HG03064 (cell line): ENCODE measurements around the gene DHRS3.

Experiments used
- ATAC-seq: cut with Tn5 transposase; IDR thresholded peaks from one replicate; pipeline ENCODE4 v1.9.1; 2021; ENCODE audit warnings: low read depth; ENCODE audit not compliant: unreplicated experiment

Gene DHRS3

GRCh38 chr1:12556368-12556930 is 61.6 kb downstream of the DHRS3 start:
- no peak for ATAC-seq

DNA sequence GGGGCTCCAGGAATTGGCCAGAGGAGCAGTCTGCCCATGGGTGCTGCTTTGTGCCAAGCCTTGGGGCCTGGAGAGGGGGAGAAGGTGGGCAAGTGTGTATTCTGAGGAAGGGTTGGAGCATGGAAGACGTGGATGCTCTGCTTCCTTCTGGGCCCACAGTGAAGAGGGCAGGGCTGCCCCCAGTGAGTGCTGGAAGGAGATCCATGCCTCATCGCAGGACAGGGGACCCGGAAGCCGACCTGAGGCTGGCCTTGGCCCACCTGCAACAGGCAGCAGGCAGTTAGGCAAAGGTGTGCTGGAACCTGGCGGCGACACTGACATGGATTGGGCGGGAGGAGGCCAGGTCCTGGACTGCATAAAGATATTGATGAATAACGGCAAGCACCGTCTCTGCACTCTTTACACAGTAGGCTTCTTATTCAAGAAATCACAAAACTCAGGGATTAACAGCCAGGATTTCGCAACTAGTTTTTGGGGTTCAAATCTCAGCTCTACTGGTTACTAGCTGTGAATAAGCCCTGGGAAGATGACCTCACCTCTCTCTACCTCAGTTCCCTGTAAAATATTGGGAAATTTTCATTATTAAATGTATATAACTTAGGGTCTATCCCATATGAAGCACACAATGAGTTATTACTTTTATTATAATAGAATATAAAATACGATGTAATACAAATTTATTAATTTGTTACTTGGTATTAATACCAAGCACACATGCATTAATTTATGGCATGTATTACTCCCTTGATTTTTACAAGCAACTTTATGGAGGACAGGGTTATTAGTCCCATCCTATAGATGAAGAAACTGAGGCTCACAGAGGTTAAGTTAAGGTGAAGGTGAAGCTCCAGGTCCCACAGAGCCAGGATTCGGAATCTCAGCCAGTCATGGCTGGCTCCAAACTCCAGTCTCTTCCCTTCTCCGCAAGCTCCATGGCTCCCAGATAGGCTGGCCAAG is 62.3 kb downstream of the DHRS3 start:
- no peak for ATAC-seq

DNA sequence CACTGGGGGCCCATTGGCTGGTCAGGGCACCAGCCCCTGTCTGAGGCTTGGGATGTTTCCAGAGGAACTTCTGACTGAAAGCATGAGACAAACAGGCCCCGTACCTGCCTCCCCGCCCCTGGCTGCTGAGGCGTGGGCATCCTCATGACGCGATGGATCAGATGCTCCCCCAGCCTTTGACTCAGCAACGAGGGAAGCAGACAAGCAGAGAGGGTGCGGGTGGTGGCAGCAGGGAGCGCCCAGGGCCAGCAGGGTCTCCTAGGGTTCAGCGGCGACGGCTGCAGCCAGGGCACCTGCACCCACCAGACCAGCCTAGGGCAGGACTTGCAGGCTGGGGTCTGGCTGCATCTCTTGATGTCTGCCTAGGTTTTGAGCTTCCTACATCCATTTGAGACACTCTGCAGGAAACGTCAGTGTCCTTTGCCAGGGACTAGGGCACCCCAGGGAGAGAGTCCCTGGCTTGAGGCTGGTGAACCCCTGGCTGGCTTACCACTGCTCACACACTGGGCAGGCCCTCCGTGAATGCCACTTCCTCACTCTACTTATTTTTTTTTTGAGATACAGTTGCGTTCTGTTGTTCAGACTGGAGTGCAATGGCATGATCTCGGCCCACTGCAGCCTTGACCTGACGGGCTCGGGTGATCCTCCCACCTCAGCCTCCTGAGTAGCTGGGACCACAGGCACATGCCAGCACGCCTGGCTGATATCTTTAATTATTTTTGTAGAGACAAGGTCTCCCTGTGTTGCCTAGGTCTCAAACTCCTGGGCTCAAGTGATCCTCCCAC is 63.3 kb downstream of the DHRS3 start:
- ATAC-seq = no peak

- no peak for ATAC-seq
Observed at GRCh38 chr1:12553963-12554362, 64.0 kb downstream of the DHRS3 start.

GRCh38 chr1:12552951-12553921 is 64.8 kb downstream of the DHRS3 start:
- no peak for ATAC-seq

- ATAC-seq = no peak
Observed at GRCh38 chr1:12552111-12552888, 65.7 kb downstream of the DHRS3 start.

- ATAC-seq = no peak
Observed at GRCh38 chr1:12551584-12551983, 66.4 kb downstream of the DHRS3 start.

DNA sequence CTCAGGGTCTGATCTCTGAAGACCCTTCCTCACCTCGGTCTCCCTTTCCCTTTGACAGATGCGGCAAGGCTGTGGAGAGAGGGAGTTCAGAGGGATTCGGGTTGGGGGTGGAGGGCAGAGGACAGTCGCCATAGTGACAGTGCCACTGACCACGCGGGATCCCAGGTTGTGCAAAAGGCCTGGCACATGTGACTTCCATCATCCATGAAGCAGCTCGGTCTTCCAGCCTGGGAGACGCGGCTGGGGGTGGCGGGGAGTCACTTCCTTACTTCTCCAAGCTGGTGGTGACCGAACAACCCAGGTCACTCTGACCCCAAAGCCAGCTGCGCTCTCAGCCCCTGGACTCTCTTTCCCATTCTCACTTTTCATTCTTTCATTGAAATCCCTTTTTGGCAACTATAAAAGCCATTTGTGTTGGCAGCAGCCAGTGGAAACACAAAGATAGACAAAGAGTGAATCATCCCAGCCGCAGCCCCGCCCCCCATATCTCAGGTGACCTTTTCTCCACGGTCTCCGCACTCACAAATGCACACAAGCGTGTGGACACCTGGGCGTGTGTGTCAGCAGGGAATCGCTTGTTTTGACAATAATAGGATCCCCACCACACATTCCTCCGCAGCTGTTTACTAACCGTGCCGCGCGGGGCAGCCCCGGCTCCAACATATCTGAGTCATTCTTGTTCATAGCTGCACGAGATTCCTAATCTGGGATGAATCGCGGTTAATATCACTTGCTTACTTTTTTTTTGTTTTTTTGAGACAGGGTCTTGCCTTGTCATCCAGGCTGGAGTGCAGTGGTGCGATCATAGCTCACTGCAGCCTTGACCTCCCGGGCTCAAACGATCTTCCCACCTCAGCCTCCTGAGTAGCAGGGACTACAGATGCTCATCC is 68.3 kb downstream of the DHRS3 start:
- no peak for ATAC-seq

GRCh38 chr1:12548973-12549459 is 69.0 kb downstream of the DHRS3 start:
- no peak for ATAC-seq

DNA sequence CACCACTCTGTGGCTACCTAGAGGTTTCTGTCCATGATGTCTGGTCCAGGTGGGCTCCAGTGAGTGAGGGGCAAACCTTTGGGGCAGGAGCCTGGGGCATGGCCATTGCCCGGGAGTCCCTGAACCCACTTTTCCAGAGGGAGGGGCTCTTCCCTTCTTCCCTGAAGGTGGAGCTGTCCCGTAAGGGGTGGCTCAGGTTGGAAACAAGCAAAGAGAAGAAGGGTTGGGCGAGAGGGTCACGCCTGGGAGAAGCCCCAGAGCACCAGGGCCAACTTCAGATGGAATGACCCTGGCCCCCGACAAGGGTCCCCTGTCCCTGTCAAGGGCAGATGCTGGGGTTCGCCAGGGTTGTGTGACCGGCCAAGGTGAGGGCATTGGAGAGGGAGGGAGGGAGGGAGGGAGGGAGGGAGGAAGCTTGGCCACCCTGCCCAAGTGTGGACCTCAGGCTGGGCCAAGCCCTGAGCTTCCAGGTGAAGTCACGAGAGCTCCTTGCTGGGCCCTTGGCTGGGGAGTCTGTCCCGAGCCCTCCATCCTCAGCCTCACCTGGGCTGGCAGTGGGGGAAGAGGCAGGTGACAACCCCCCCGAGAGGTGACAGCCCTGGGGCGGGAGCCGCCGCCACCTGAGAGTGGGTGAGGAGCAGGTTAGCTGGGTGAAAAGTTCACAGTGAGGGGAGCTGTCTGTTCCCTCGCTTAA is 69.6 kb downstream of the DHRS3 start:
- ATAC-seq = no peak

- no peak for ATAC-seq
Observed at GRCh38 chr1:12547586-12548225, 70.3 kb downstream of the DHRS3 start.

DNA sequence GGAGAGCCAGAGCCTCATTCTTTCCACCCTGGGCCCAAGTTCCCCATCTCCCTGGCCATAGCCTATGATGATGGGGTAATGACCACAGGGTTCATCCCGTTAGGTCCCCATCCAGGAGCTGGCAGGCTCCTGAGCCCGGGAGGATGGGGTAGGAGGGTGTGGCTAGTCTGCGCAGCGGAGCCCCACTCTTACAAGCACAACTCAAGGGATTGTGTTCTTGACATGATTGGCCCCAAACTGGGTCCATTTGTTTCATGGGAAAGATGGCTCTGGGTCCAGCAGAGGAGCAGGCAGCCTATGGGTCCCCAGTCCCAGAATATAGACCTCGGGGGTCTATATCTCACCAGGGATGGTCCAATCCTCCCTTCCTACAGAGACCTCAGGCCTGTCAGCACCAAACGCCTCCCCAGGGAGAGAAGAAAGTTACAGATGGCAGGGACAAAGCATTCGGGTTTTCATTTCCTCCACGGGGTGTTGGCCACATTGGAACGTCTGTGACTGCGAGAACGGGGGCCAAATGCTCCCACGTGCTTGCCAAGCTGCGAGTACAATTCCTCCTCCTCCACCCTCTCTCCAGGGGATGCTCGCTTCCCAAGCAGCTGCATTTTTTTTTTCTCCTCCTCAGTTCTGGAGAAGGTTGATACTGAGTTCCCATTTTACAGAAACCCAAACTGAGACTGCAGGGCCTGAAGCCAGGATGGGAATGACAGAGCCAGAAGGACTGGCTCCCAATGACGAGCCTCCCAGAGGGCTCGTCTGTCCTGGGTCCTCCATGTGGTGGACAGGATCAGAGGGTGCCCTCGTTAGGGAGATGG is 71.0 kb downstream of the DHRS3 start:
- no peak for ATAC-seq

DNA sequence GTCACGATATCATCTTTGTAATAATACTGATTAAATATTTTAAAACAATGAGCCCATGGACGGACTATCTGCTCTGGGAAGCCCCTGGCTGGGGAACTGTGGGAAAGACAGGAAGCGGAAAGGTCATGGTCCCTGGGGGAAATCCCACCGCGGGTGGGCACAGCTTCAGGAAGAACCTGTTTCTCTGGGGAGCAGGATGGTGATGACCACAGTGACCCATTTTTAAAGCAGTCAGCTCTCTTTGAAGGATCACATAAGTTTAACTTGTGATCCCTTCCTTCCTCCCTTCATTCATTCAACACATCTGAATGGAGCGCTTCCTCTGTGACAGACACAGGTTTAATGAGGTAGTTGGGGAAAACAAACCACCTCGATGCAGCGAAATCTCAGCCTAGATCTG is 73.0 kb downstream of the DHRS3 start:
- no peak for ATAC-seq

DNA sequence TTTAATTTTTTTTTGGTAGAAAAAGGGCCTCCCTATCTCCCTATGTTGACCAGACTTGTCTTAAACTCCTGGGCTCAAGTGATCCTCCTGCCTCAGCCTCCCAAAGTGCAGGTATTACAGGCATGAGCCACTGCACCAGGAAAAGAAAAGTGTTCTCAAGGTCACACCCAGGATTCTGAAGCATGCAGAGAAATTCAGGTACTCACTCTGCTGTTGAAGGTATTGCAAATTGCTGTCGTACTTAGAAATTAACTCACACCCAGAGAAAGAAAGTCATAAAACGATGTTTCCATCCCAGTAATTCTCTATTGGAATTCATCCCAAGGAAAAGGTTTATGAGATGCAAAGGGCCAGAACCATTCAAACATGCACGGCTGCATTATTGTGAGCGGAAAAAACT is 73.7 kb downstream of the DHRS3 start:
- no peak for ATAC-seq

DNA sequence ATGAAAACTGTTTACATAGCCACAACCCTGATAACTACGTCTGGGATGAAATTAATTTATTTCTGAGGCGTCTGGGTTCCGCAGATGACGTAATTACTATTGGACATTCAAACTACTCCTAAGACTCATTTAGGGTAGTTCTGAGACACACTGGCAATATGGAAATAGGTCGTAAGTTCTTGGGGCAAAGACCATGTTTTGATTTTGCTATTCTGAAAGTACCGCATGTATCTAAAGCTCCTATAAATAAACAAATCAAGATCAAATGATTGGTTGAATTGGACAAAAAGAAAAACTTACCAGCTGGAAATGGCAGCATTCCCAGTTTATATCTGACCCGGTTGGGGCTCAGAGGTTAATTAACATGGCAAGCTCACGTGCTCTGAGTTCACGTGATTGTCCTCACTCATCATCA is 74.3 kb downstream of the DHRS3 start:
- no peak for ATAC-seq
